GM12872 (cell line): ENCODE measurements around the gene FREM1.

Experiments
- CTCF ChIP-seq: IDR thresholded peaks from 3 replicates; pipeline ENCODE4 v1.5.1; 2011; ENCODE audit warnings: low read depth, mild to moderate bottlenecking, low read length, moderate library complexity; ENCODE audit not compliant: insufficient read depth

The FREM1 gene

GRCh38 chr9:14926941-14927624 is 16.9 kb upstream of the FREM1 start:
- no peak for TF ChIP-seq CTCF

GRCh38 chr9:14924230-14925219 is 14.3 kb upstream of the FREM1 start:
- no peak for TF ChIP-seq CTCF

GRCh38 chr9:14923701-14924100 is 13.5 kb upstream of the FREM1 start:
- TF ChIP-seq CTCF = no peak

- TF ChIP-seq CTCF = no peak
Measured at GRCh38 chr9:14913366-14913765, 3.1 kb upstream of the FREM1 start.

GRCh38 chr9:14912859-14913258 is 2.6 kb upstream of the FREM1 start:
- TF ChIP-seq CTCF = no peak

GRCh38 chr9:14911046-14911445 is 818 bp upstream of the FREM1 start:
- TF ChIP-seq CTCF = no peak

GRCh38 chr9:14909601-14909960 is 647 bp downstream of the FREM1 start:
- TF ChIP-seq CTCF = no peak
